HG03575 (cell line): ENCODE results near the gene SLC12A5.

Source experiments
- ATAC-seq: cut with Tn5 transposase; IDR thresholded peaks from one replicate; pipeline ENCODE4 v1.9.1; 2021; ENCODE audit not compliant: unreplicated experiment, insufficient number of reproducible peaks, low FRiP score; ENCODE audit errors: extremely low read depth

The SLC12A5 gene

GRCh38 chr20:46022411-46023147, 6.4 kb upstream of the SLC12A5 start:
- no peak for ATAC-seq

DNA sequence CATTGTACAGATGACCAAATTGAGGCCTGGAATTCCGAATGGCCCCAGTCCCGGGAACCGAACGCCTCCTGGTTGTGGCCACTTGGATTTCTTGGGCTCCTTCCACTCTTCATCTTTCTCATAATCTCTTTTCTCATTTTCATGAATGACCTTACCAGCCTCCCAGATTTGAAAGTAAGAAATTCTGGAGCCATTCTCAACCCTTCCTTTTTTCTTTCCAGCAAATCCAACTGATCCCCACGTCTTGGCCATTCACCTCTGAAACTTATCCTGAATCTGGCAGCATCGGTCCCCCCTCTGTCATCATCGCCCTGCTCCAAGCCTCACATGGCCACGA, 5.9 kb upstream of the SLC12A5 start:
- ATAC-seq = no peak

GRCh38 chr20:46023999-46024398, 5.0 kb upstream of the SLC12A5 start:
- no peak for ATAC-seq

GRCh38 chr20:46025376-46025783, 3.6 kb upstream of the SLC12A5 start:
- ATAC-seq = no peak

- ATAC-seq = no peak
Measured at GRCh38 chr20:46027245-46027853, 1.7 kb upstream of the SLC12A5 start.

DNA sequence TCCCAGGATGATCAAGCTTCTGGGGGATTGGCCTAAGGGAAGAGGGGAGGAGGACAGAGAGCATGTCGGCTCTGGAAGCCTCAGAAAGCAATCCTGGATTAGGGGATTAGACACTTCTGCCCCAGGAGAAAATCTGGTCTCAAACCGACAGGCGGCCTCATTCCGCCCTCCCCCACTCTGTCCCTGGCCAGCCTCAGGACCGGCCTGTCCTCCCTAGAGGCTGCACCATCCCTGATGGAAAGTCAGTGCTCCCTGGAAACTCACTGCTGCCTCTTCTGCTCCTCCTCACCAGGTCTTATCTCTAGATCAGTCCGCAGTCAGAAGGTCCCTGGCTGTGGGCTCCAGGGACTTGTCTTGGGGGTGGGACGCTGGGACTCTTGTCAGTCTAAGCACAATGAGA, 905 bp upstream of the SLC12A5 start:
- no peak for ATAC-seq

- no peak for ATAC-seq
Measured at GRCh38 chr20:46030284-46031013, 1.4 kb downstream of the SLC12A5 start.

DNA sequence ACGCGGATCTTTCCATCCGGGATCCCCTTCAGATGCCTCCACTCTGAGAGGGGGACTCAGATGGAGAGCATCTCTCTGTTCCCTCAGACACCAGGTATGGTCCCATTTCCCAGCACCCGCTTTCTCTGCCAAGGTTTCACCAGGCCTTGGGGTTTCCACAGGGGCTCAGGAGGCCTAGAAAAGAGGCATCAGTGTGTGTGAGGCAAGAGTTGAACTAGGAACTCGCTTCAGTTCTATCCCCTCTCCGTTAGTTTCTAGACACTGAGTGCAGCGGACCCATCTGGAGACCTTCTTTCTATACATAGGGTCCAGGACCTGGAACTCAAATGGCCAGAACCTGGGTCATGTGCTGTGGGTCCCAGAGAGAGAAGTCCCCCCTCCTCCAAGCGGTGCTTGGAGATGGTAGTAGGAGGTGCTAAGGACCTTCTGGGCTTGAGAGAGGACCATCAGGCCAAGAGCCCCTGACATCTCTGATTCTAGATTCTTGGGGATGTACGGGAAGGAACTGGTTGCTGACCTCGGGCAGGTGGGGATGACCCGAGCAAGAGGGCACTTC, 2.1 kb downstream of the SLC12A5 start:
- ATAC-seq = no peak

DNA sequence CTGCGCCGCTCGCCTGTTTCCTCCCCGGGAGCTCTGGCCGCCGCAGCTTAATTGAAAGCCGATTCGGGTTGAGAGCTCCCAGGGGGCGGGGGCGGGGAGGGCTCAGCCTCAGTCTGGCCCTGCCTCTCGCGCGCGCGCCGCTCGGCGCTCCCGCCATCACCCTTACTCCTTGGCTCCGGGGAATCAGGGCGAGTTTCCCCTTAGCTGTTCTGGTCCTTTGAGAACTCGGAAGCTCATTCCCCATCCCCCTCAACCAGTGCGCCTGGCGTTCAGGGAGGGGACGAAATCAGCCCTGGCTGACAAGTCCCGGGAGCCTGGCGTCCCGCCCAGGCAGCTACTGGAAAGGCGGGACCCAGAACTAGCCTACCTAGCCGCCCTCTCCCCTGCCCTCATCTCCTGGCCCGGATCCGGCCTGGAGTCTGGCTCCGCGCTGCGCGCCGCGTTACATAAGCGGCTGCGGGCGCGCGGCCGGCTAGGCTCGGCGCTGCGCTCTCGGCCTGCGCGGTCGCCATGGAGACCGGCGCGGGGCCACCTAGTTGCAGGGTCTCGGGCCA, 2.8 kb downstream of the SLC12A5 start:
- no peak for ATAC-seq

DNA sequence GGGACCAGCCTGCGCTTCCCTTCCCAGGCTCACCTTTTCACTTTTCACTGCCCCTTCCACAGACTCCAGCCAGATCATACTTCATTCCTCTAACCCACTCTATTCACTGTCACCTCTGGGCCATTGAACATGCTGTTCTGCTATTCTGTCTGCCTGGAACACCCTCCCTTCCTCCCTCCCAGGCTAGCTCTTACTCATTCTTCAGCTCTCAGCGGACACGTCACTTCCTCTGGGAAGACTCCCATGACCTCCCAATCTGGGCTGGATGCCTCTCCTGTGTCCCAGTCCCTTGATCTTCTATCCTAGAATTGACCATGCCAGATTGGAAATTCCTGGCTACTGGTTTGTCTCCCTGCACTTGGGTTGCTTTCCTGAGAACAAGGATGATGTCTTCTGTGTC, 5.0 kb downstream of the SLC12A5 start:
- ATAC-seq = no peak

- ATAC-seq = no peak
Measured at GRCh38 chr20:46035253-46035652, 6.2 kb downstream of the SLC12A5 start.

GRCh38 chr20:46035713-46036112, 6.7 kb downstream of the SLC12A5 start:
- no peak for ATAC-seq

- no peak for ATAC-seq
Measured at GRCh38 chr20:46036370-46036769, 7.4 kb downstream of the SLC12A5 start.

- ATAC-seq = no peak
Measured at GRCh38 chr20:46037036-46037435, 8.0 kb downstream of the SLC12A5 start.

DNA sequence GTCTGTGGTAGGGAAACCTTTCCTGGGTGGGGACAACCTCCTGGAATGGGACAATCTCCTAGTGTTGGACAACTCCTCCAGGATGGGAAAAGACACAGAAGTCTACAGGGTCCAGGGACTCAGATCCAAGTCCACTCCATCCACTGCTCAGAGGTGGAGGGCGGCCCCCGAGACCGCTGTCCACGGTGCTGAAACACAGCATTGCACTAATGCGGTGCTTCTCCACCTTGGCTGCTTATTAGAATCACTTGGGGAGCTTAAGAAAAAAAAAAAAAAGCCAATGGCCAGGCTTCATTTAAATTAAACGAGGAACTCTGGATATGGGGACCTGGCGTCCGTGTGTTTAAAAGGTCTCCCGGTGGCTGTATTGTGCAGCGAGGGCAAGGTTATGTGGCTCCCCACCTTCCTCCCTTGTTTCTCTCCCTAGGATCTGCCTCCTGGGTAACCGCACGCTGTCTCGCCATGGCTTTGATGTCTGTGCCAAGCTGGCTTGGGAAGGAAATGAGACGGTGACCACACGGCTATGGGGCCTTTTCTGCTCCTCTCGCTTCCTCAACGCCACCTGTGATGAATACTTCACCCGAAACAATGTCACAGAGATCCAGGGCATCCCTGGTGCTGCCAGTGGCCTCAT, 12.0 kb downstream of the SLC12A5 start:
- ATAC-seq = no peak

GRCh38 chr20:46043556-46043955, 14.5 kb downstream of the SLC12A5 start:
- ATAC-seq = no peak

- ATAC-seq = no peak
Measured at GRCh38 chr20:46044896-46045295, 15.9 kb downstream of the SLC12A5 start.

GRCh38 chr20:46046588-46047310, 17.7 kb downstream of the SLC12A5 start:
- no peak for ATAC-seq

GRCh38 chr20:46047821-46048220, 18.8 kb downstream of the SLC12A5 start:
- ATAC-seq = no peak
